ENCODE measurements around the gene ZDHHC4.
A peak's percentile ranks its signal among the peaks of the same experiment; 100 is the strongest.

The ZDHHC4 gene

GRCh38 chr7:6590645-6591110, 13.4 kb downstream of the ZDHHC4 start:
- Histone ChIP-seq H4K8ac (ENCODE audit: low read depth, low read length) (peak overlapping the region; percentile 92), H3K4ac (ENCODE audit: low read depth, low read length) (peak overlapping the region; percentile 72), H4K91ac (ENCODE audit: low read depth, low read length) (peak overlapping the region; percentile 77), H2BK12ac (ENCODE audit: low read length) (no peak overlapping the region), H3K9me3 (ENCODE audit: insufficient read depth, low read depth, low read length) (no peaks in the 10 kb centered on the region), H3K4me1 (ENCODE audit: control insufficient read depth in 1 of 2, insufficient read depth in 2 of 2, low read length in 2 of 2) (peaks cover 6 to 7% of the 10 kb centered on the region in 2 experiments), H3K79me1 (ENCODE audit: low read length) (peaks cover 6% of the 10 kb centered on the region), H3K4me3 (ENCODE audit: low read depth, low read length) (peak overlapping the region; percentile 83), H2BK120ac (ENCODE audit: insufficient read depth, low read length, poor library complexity) (no peak overlapping the region), H3K27ac (ENCODE audit: low read depth, low read length) (no peak overlapping the region), H3K18ac (ENCODE audit: low read length) (peak overlapping the region; percentile 94), H3K23ac (ENCODE audit: low read length) (no peak overlapping the region), H3K36me3 (ENCODE audit: control insufficient read depth in 1 of 2, insufficient read depth in 2 of 2, low read length in 2 of 2) (peaks cover 38 to 42% of the 10 kb centered on the region in 2 experiments), H2BK5ac (ENCODE audit: low read depth, low read length, poor library complexity) (no peak overlapping the region), H3K79me2 (ENCODE audit: control insufficient read depth, insufficient read depth, low read length, poor library complexity) (peaks cover 6% of the 10 kb centered on the region), H3K27me3 (ENCODE audit: insufficient read depth, low read length) (no peaks in the 10 kb centered on the region), H3K4me2 (ENCODE audit: low read length) (peak overlapping the region; percentile 90), H3K14ac (ENCODE audit: low read length) (peak overlapping the region; percentile 96), H4K12ac (ENCODE audit: low read depth, low read length) (peak overlapping the region; percentile 87), H2AFZ (ENCODE audit: insufficient read depth, low read length, poor library complexity) (peak overlapping the region; percentile 99), H3K9ac (ENCODE audit: low read length) (peak overlapping the region; percentile 89), H2AK5ac (ENCODE audit: low read length) (no peak overlapping the region)
- WGBS (ENCODE audit: extremely low coverage, insufficient coverage, insufficient read length): no CpG with 5 or more reads among the region's 10 CpGs
- peak in 1 of 2 donors; percentile 35 for DNase-seq

DNA sequence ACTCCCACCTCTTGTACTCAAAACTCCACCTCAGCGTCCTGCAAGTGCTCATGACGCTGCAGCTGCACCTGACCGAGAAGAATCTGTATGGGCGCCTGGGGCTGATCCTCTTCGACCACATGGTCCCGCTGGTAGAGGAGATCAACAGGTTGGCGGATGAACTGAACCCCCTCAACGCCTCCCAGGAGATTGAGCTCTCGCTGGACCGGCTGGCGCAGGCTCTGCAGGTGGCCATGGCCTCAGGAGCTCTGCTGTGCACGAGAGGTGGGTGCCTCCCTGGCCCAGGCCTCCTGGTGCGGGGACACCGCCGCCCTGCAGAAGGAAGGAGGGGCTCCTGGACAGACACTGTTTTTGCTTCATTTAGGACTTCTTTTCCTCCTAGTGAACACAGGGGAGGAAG, 22.8 kb downstream of the ZDHHC4 start:
- H4K12ac ChIP-seq (ENCODE audit: low read depth, low read length): no peak overlapping the region
- H3K36me3 ChIP-seq (ENCODE audit: control insufficient read depth in 1 of 2, insufficient read depth in 2 of 2, low read length in 2 of 2): peaks cover 55 to 58% of the 10 kb centered on the region in 2 experiments
- no peak overlapping the region for H2BK12ac ChIP-seq (ENCODE audit: low read length)
- no peak overlapping the region for H4K8ac ChIP-seq (ENCODE audit: low read depth, low read length)
- no peak overlapping the region for H3K9ac ChIP-seq (ENCODE audit: low read length)
- no peaks in the 10 kb centered on the region for H3K79me2 ChIP-seq (ENCODE audit: control insufficient read depth, insufficient read depth, low read length, poor library complexity)
- H3K14ac ChIP-seq (ENCODE audit: low read length): no peak overlapping the region
- no peak overlapping the region for H3K23ac ChIP-seq (ENCODE audit: low read length)
- WGBS (ENCODE audit: extremely low coverage, insufficient coverage, insufficient read length): no CpG with 5 or more reads among the region's 15 CpGs
- no peak overlapping the region for H3K27ac ChIP-seq (ENCODE audit: low read depth, low read length)
- H2BK120ac ChIP-seq (ENCODE audit: insufficient read depth, low read length, poor library complexity): no peak overlapping the region
- no peaks in the 10 kb centered on the region for H3K4me1 ChIP-seq (ENCODE audit: control insufficient read depth in 1 of 2, insufficient read depth in 2 of 2, low read length in 2 of 2)
- H2AK5ac ChIP-seq (ENCODE audit: low read length): no peak overlapping the region
- no peaks in the 10 kb centered on the region for H3K27me3 ChIP-seq (ENCODE audit: insufficient read depth, low read length)
- no peak overlapping the region for H4K91ac ChIP-seq (ENCODE audit: low read depth, low read length)
- H2AFZ ChIP-seq (ENCODE audit: insufficient read depth, low read length, poor library complexity): no peak overlapping the region
- H3K79me1 ChIP-seq (ENCODE audit: low read length): no peaks in the 10 kb centered on the region
- no peak overlapping the region for H2BK5ac ChIP-seq (ENCODE audit: low read depth, low read length, poor library complexity)
- H3K9me3 ChIP-seq (ENCODE audit: insufficient read depth, low read depth, low read length): no peaks in the 10 kb centered on the region
- DNase-seq: no peak
- H3K4ac ChIP-seq (ENCODE audit: low read depth, low read length): no peak overlapping the region
- no peak overlapping the region for H3K18ac ChIP-seq (ENCODE audit: low read length)
- no peak overlapping the region for H3K4me3 ChIP-seq (ENCODE audit: low read depth, low read length)
- no peak overlapping the region for H3K4me2 ChIP-seq (ENCODE audit: low read length)

DNA sequence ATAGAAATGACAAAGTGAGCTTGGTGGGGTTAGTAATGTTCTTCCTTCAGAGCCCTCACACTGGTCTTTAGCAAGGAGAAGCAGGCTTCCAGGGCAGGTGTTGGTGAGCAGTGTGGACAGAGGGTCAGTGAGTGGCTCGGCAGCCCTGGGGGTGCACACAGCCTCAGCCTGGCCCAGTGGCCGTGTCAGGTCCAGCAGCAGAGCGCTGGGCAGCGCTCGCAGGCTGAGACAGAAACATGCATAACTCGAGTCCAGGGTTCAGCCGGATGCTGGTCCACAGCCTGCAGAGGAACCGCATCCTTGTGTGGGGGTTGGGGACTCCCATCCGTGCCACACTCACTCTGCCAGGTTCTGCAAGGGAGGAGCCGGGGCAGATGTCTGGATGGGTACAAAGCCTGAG, 27.2 kb downstream of the ZDHHC4 start:
- Histone ChIP-seq H3K36me3 (ENCODE audit: control insufficient read depth in 1 of 2, insufficient read depth in 2 of 2, low read length in 2 of 2) (peaks cover 36 to 44% of the 10 kb centered on the region in 2 experiments), H3K79me1 (ENCODE audit: low read length) (no peaks in the 10 kb centered on the region), H3K9ac (ENCODE audit: low read length) (no peak overlapping the region), H3K9me3 (ENCODE audit: insufficient read depth, low read depth, low read length) (no peaks in the 10 kb centered on the region), H2BK120ac (ENCODE audit: insufficient read depth, low read length, poor library complexity) (no peak overlapping the region), H3K18ac (ENCODE audit: low read length) (no peak overlapping the region), H3K4me3 (ENCODE audit: low read depth, low read length) (no peak overlapping the region), H2BK5ac (ENCODE audit: low read depth, low read length, poor library complexity) (no peak overlapping the region), H2BK12ac (ENCODE audit: low read length) (no peak overlapping the region), H3K4ac (ENCODE audit: low read depth, low read length) (no peak overlapping the region), H3K23ac (ENCODE audit: low read length) (no peak overlapping the region), H3K4me1 (ENCODE audit: control insufficient read depth in 1 of 2, insufficient read depth in 2 of 2, low read length in 2 of 2) (no peaks in the 10 kb centered on the region), H3K27me3 (ENCODE audit: insufficient read depth, low read length) (no peaks in the 10 kb centered on the region), H3K4me2 (ENCODE audit: low read length) (no peak overlapping the region), H3K14ac (ENCODE audit: low read length) (no peak overlapping the region), H2AFZ (ENCODE audit: insufficient read depth, low read length, poor library complexity) (no peak overlapping the region), H4K91ac (ENCODE audit: low read depth, low read length) (no peak overlapping the region), H3K27ac (ENCODE audit: low read depth, low read length) (no peak overlapping the region), H2AK5ac (ENCODE audit: low read length) (no peak overlapping the region), H4K12ac (ENCODE audit: low read depth, low read length) (no peak overlapping the region), H4K8ac (ENCODE audit: low read depth, low read length) (no peak overlapping the region), H3K79me2 (ENCODE audit: control insufficient read depth, insufficient read depth, low read length, poor library complexity) (no peaks in the 10 kb centered on the region)
- no peak for DNase-seq
- WGBS (ENCODE audit: extremely low coverage, insufficient coverage, insufficient read length): no CpG with 5 or more reads among the region's 10 CpGs

DNA sequence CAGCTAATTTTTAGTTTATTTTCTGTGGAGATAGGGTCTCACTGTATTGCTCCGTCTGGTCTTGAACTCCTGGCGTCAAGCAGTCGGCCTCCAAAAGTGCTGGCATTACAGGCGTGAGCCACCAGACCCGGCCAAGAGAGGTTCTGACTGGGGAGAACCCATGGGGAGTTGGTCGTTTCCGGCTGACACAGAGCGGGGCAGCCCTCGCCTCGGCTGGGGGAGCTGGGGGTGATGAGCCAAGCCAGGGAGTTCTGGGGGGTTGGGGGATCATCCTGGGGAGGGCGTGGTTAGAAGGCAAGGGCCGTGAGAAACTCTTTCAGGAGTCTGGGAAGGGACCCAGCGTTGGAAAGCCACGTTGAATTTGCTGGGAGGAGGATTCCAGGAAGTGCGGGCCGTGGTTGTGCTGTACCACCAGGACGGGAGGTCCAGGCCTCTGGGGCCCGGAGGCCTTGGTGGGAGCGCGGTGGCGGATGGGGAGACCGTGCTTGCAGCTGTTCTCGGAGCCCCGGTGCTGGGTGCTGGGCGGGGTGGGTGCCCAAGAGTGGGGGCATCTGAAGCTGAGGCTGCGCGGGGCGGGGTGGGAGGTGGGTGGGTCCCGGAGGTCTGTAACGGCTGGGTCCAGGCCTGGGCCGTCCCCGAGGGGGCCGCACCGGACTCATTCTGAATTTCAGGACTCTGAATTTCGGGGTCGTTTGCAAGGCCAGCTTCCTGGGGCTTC, 29.8 kb downstream of the ZDHHC4 start:
- Histone ChIP-seq H3K14ac (ENCODE audit: low read length) (no peak overlapping the region), H2AK5ac (ENCODE audit: low read length) (no peak overlapping the region), H3K4ac (ENCODE audit: low read depth, low read length) (no peak overlapping the region), H2AFZ (ENCODE audit: insufficient read depth, low read length, poor library complexity) (no peak overlapping the region), H3K9ac (ENCODE audit: low read length) (no peak overlapping the region), H3K79me2 (ENCODE audit: control insufficient read depth, insufficient read depth, low read length, poor library complexity) (no peaks in the 10 kb centered on the region), H3K23ac (ENCODE audit: low read length) (no peak overlapping the region), H4K91ac (ENCODE audit: low read depth, low read length) (no peak overlapping the region), H2BK5ac (ENCODE audit: low read depth, low read length, poor library complexity) (no peak overlapping the region), H4K12ac (ENCODE audit: low read depth, low read length) (no peak overlapping the region), H3K79me1 (ENCODE audit: low read length) (no peaks in the 10 kb centered on the region), H2BK12ac (ENCODE audit: low read length) (no peak overlapping the region), H4K8ac (ENCODE audit: low read depth, low read length) (no peak overlapping the region), H3K4me1 (ENCODE audit: control insufficient read depth in 1 of 2, insufficient read depth in 2 of 2, low read length in 2 of 2) (no peaks in the 10 kb centered on the region), H3K9me3 (ENCODE audit: insufficient read depth, low read depth, low read length) (no peaks in the 10 kb centered on the region), H3K4me3 (ENCODE audit: low read depth, low read length) (no peak overlapping the region), H3K27me3 (ENCODE audit: insufficient read depth, low read length) (no peaks in the 10 kb centered on the region), H3K27ac (ENCODE audit: low read depth, low read length) (no peak overlapping the region), H3K36me3 (ENCODE audit: control insufficient read depth in 1 of 2, insufficient read depth in 2 of 2, low read length in 2 of 2) (peaks cover 19 to 30% of the 10 kb centered on the region in 2 experiments), H3K18ac (ENCODE audit: low read length) (no peak overlapping the region), H2BK120ac (ENCODE audit: insufficient read depth, low read length, poor library complexity) (no peak overlapping the region), H3K4me2 (ENCODE audit: low read length) (no peak overlapping the region)
- DNase-seq: no peak
- no CpG with 5 or more reads among the region's 36 CpGs for WGBS (ENCODE audit: extremely low coverage, insufficient coverage, insufficient read length)

All from trophoblast cell (in vitro differentiated cells and primary cell).